Neural cell (in vitro differentiated cells): ENCODE measurements around the gene GSN.

ENCODE experiments used
- EZH2 ChIP-seq: fragments of 200-600, 300-800 bp; shearing (Covaris generic), sonication (generic); IDR thresholded peaks from 2 replicates; pipeline ENCODE4 v1.6.1; 2014; ENCODE audit warnings: antibody characterized with exemption, low read length, borderline replicate concordance, mild to moderate bottlenecking; ENCODE audit not compliant: insufficient read depth, poor library complexity, severe bottlenecking
- POLR2AphosphoS5 ChIP-seq: IDR thresholded peaks from 2 replicates; pipeline ENCODE4 v1.6.1; 2012
- RAD21 ChIP-seq: fragments of 450-650 bp; conservative IDR thresholded peaks from 2 replicates; pipeline ENCODE4 v1.6.1; 2014; ENCODE audit warnings: antibody characterized with exemption, mild to moderate bottlenecking, moderate library complexity
- SMC3 ChIP-seq: fragments of 450-650 bp; conservative IDR thresholded peaks from 2 replicates; pipeline ENCODE4 v1.6.1; 2014; ENCODE audit warnings: antibody characterized with exemption, mild to moderate bottlenecking, moderate library complexity; ENCODE audit not compliant: poor library complexity
- TF ChIP-seq, protein P1 (sequence below): fragments of 450-650 bp; IDR thresholded peaks from 2 replicates; pipeline ENCODE4 v1.5.1; 2014; ENCODE audit warnings: antibody characterized with exemption, mild to moderate bottlenecking, moderate library complexity; ENCODE audit not compliant: poor library complexity, severe bottlenecking

DNA sequence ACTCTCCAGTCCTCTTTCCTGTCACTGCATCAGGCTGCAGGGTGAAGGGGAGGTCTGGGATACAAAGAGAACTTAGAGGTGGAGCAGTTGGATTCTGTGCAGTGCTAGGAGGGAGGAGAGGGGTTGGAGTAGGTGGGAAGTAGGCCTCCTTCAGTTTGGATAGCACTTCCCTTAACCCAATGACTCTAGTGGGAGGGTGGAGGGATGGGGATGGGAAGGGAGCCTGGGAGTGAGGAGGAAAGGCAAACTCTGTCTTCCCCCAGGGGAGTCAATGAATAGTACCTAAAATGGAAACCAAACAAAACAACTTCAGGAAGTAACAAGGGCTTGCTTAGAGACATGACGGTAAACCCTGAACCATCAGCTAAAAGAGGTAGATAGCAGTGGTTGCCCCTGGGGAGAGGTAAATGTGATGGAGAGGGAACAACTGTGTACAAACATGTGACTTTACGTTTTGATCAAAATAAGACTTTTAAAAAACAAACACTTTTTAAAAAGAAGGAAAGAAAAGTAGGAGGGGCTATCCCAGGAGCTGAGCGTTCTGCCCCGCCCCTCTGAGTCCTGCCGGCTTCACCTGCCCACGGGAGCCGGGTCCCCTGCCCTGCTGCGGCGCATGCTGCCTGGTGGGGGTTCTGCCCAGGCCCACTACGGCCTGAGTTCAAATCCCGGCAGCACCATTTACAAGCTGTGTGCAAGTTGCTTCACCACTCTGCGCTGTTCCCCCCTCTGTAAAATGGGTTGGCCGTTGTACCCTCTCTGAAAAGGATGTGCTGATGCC, 30.9 kb downstream of the GSN start:
- TF ChIP-seq, protein P1, sequence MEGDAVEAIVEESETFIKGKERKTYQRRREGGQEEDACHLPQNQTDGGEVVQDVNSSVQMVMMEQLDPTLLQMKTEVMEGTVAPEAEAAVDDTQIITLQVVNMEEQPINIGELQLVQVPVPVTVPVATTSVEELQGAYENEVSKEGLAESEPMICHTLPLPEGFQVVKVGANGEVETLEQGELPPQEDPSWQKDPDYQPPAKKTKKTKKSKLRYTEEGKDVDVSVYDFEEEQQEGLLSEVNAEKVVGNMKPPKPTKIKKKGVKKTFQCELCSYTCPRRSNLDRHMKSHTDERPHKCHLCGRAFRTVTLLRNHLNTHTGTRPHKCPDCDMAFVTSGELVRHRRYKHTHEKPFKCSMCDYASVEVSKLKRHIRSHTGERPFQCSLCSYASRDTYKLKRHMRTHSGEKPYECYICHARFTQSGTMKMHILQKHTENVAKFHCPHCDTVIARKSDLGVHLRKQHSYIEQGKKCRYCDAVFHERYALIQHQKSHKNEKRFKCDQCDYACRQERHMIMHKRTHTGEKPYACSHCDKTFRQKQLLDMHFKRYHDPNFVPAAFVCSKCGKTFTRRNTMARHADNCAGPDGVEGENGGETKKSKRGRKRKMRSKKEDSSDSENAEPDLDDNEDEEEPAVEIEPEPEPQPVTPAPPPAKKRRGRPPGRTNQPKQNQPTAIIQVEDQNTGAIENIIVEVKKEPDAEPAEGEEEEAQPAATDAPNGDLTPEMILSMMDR, result no peak
- no peak for TF ChIP-seq POLR2AphosphoS5
- no peak for TF ChIP-seq EZH2
- TF ChIP-seq SMC3, result no peak
- no peak for TF ChIP-seq RAD21
